RWPE1 (cell line): ENCODE measurements around the gene ERLIN1.

Experiments
- CTCF ChIA-PET: fragments of 350-600 bp; sonication (Branson Sonifier 250); formaldehyde crosslinking; extraction: SDS; loops from one replicate; lab custom pipeline; 2021; lab: Yijun Ruan, JAX
- POLR2A ChIA-PET: fragments of 400-600 bp; formaldehyde crosslinking; extraction: SDS; loops from one replicate; lab custom pipeline; 2020; ENCODE audit warnings: antibody characterized with exemption; ENCODE audit not compliant: low non-redundant PET; lab: Yijun Ruan, JAX
- DNase-seq: peaks from one replicate; pipeline ENCODE4 v3.0.0; 2012; ENCODE audit warnings: low spot score
- H3K27ac ChIP-seq: fragments of 450-650 bp; 2 replicates; pipeline ENCODE4 v1.5.1; 2017
- TF ChIP-seq, protein P1 (sequence below): fragments of 450-650 bp; conservative IDR thresholded peaks from 2 replicates; pipeline ENCODE4 v1.5.1; 2017; ENCODE audit warnings: low read depth, mild to moderate bottlenecking

ERLIN1 gene

DNA sequence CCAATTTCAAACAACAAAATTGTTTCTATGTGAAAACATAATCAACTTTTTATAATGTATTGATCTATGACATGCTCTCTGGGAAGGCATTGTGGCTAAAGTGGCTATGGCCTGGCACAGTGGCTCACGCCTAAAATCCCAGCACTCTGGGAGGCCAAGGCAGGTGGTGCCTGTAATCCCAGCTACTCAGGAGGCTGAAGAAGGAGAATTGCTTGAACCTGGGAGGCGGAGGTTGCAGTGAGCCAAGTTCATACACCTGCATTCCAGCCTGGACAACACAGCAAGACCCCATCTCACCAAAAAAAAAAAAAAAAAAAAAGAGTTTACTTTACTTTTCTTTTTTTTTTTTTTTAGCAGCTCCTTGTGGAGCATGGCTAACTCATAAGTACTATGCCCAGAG is 65.3 kb downstream of the ERLIN1 start:
- TF ChIP-seq, protein P1, sequence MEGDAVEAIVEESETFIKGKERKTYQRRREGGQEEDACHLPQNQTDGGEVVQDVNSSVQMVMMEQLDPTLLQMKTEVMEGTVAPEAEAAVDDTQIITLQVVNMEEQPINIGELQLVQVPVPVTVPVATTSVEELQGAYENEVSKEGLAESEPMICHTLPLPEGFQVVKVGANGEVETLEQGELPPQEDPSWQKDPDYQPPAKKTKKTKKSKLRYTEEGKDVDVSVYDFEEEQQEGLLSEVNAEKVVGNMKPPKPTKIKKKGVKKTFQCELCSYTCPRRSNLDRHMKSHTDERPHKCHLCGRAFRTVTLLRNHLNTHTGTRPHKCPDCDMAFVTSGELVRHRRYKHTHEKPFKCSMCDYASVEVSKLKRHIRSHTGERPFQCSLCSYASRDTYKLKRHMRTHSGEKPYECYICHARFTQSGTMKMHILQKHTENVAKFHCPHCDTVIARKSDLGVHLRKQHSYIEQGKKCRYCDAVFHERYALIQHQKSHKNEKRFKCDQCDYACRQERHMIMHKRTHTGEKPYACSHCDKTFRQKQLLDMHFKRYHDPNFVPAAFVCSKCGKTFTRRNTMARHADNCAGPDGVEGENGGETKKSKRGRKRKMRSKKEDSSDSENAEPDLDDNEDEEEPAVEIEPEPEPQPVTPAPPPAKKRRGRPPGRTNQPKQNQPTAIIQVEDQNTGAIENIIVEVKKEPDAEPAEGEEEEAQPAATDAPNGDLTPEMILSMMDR: no peak
- CTCF ChIA-PET: no interaction called here
- no peak overlapping the region for H3K27ac ChIP-seq
- POLR2A ChIA-PET: no interaction called here
- no peak for DNase-seq

DNA sequence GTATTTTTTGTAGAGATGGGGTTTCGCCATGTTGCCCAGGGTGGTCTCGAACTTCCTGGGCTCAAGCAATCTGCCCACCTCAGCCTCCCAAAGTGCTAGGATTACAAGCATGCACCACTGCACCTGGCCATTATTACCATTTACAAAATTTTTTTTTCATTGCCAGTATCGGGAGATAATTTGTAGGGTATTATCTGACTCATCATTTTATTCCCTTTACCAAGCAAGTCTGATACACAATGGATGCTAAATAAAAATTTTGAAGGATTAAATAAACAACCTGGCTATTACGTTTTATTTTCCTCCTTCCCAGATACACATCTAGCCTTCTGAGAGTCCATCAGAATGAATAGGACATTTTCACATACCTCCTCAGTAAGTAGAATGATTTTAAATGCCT is 66.1 kb downstream of the ERLIN1 start:
- no peak overlapping the region for H3K27ac ChIP-seq
- ChIA-PET POLR2A (no interaction called here), CTCF (no interaction called here)
- TF ChIP-seq, protein P1: no peak
- no peak for DNase-seq

DNA sequence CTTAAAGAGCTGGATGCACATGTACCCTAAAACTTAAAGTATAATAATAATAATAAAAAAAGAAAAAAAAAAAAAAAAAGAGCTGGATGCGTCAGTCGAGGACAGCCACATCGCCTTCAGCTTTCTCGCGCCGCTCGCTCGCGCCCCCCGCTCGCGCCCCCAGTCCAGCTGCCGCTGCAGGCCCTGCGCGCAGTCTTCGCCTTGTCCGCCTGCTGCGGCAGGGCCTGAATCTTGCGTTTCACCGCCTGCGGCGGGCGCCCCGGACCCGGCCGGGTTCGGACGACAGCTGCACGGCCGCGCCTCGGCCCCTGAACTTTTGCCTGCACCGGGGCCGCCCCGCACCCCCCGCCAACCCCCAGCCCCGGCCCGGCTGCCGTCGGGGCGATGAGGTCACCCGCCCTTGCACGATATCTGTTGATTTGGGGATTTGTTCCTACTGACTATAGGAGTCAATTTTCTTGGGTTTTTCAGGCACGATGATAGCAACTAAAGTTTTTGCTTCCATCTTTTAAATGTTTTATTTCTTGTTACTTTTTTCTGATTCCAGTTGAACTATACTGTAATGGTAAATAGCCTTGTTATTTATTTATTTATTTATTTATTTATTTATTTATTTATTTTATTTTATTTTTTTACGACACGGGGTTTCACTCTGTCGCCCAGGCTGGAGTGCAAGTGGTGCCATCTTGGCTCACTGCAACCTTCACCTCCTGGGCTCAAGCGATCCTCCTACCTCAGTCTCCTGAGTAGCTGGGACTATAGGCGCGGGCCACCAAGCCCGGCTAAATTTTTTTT is 70.7 kb downstream of the ERLIN1 start:
- ChIA-PET CTCF (no interaction called here), POLR2A (no interaction called here)
- no peak for DNase-seq
- TF ChIP-seq, protein P1: no peak
- H3K27ac ChIP-seq: no peak overlapping the region

DNA sequence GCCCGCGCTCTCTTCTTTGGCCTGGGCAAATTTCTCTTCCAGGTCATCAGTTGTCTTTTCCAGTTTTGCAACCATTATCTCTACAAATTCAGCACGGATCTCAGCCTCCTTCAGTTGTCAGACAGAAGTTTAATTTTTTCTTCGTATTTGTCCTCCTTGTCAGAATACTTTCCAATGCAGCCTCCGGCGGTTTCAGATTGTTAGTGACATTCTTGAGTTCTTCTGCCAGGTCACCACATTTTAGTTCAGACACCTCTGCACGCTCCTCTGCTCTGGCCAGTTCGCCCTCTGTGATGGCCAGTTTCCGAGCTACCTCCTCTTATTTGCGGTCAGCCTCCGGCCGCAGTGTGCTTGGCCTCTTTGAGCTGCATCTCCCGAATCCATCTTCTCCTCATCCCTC is 71.4 kb downstream of the ERLIN1 start:
- CTCF ChIA-PET: no interaction called here
- no peak overlapping the region for H3K27ac ChIP-seq
- DNase-seq: no peak
- POLR2A ChIA-PET: no interaction called here
- TF ChIP-seq, protein P1: no peak

DNA sequence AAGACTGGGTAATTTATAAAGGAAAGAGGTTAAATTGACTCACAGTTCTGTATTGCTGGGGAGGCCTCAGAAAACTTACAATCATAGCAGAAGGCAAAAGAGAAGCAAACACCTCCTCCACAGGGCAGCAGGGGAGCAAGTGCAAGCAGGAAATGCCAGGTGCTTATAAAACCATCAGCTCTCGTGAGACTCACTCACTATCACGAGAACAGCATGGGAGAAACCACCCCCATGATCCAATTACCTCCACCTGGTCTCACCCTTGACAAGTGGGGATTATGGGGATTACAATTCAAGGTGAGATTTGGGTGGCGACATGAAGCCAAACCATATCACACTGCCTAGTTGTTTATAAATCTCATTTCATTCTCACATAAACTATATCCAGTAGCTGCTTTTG is 76.2 kb downstream of the ERLIN1 start:
- DNase-seq: no peak
- CTCF ChIA-PET: interaction anchor here (0.6 to 0.9 kb wide), 3 partner anchors 34 to 1684 kb away, joined by 3 read pairs; no protein-coding TSS in a partner anchor

DNA sequence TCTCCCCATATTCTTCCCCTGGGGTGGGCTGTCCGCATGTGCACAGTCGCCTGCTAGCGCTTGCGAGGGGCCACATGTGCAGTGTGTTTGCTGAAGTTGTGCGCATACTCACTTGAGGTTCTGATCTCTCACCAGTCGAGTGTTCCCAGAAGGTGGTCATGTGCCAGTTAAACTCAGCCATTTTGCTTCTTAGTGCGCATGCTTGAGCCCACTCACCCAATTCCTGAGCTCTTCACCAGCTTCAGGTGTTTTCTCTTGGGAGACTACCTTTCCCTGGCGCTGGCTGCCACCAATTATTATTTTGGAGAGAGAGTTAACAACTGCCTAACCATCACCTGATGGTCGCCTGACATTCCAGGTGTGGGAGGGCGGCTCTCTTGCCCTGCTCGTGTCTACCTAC is 79.0 kb downstream of the ERLIN1 start:
- POLR2A ChIA-PET: no interaction called here
- TF ChIP-seq, protein P1: no peak
- H3K27ac ChIP-seq: no peak overlapping the region
- CTCF ChIA-PET: interaction anchor here (0.6 kb wide), 1 partner anchor 671 kb away, joined by 3 read pairs; no protein-coding TSS in a partner anchor
- DNase-seq: no peak

More for the DNA sequence above, 76.2 kb downstream of the ERLIN1 start:
- TF ChIP-seq, protein P1: no peak
- no peak overlapping the region for H3K27ac ChIP-seq
- POLR2A ChIA-PET: no interaction called here
